K562 (cell line): ENCODE results near the gene SH3BGRL3. TPM values are rescaled to one million over a fixed set of nuclear protein-coding genes. Genes with fewer than 3 reads are reported as not detected.
A peak's percentile ranks its signal among the peaks of the same experiment; 100 is the strongest.

Source experiments
- ARID2 ChIP-seq: fragments of 450-650 bp; IDR thresholded peaks from 2 replicates; pipeline ENCODE4 v1.6.1; 2017; ENCODE audit warnings: antibody characterized with exemption, mild to moderate bottlenecking
- ARID3B ChIP-seq: fragments of 250-450 bp; sonication (Bioruptor Pico); IDR thresholded peaks from 2 replicates; pipeline ENCODE4 v1.4.0; 2020; ENCODE audit warnings: borderline replicate concordance
- CHAMP1 ChIP-seq: fragments of 450-650 bp; IDR thresholded peaks from 2 replicates; pipeline ENCODE4 v1.6.1; 2016; ENCODE audit warnings: mild to moderate bottlenecking
- COPS2 ChIP-seq: fragments of 450-650 bp; conservative IDR thresholded peaks from 2 replicates; pipeline ENCODE4 v1.6.1; 2016; ENCODE audit warnings: mild to moderate bottlenecking, moderate library complexity
- CREB3 ChIP-seq: fragments of 450-650 bp; conservative IDR thresholded peaks from 2 replicates; pipeline ENCODE4 v1.6.1; 2016; ENCODE audit warnings: missing genetic modification characterization, low read depth, mild to moderate bottlenecking, missing compliant biosample characterization, moderate library complexity
- GATAD2A ChIP-seq: fragments of 450-650 bp; IDR thresholded peaks from 2 replicates; pipeline ENCODE4 v1.6.1; 2017
- GTF2A2 ChIP-seq: IDR thresholded peaks from 2 replicates; pipeline ENCODE4 v1.6.1; 2016; ENCODE audit warnings: mild to moderate bottlenecking, missing genetic modification characterization, missing compliant biosample characterization
- MBD2 ChIP-seq: sonication (generic); IDR thresholded peaks from 2 replicates; pipeline ENCODE4 v1.6.1; 2016; ENCODE audit warnings: low read depth, borderline replicate concordance
- MLX ChIP-seq, 2 experiments: fragments of 450-650 bp in 1 of 2; sonication (generic) in 1 of 2; formaldehyde crosslinking; conservative IDR thresholded peaks; 2 replicates each; pipeline versions ENCODE4 v1.4.0 to v1.8.1; 2020 to 2022; ENCODE audit warnings: mild to moderate bottlenecking in 1 of 2, missing genetic modification reagents in 1 of 2
- MTA1 ChIP-seq: fragments of 450-650 bp; IDR thresholded peaks from 2 replicates; pipeline ENCODE4 v1.6.1; 2017; ENCODE audit warnings: borderline replicate concordance
- NFATC3 ChIP-seq: fragments of 450-650 bp; IDR thresholded peaks from 2 replicates; pipeline ENCODE4 v1.6.1; 2017; ENCODE audit warnings: mild to moderate bottlenecking
- NFE2 ChIP-seq: IDR thresholded peaks from 2 replicates; pipeline ENCODE4 v1.6.1; 2014; ENCODE audit warnings: antibody characterized with exemption, low read depth
- PHF21A ChIP-seq: fragments of 450-650 bp; IDR thresholded peaks from 2 replicates; pipeline ENCODE4 v1.6.1; 2017; ENCODE audit warnings: low read depth, borderline replicate concordance
- SREBF2 ChIP-seq: sonication (generic); formaldehyde crosslinking; IDR thresholded peaks from 2 replicates; pipeline ENCODE4 v1.4.0; 2020; ENCODE audit warnings: mild to moderate bottlenecking, missing genetic modification reagents
- TFAM ChIP-seq: fragments of 250-450 bp; sonication (Bioruptor Pico); conservative IDR thresholded peaks from 2 replicates; pipeline ENCODE4 v1.5.0; 2021; ENCODE audit warnings: mild to moderate bottlenecking, moderate library complexity
- U2AF1 ChIP-seq: fragments of 200-400 bp; formaldehyde crosslinking; optimal IDR thresholded peaks from 2 replicates; pipeline ENCODE3; 2017; ENCODE audit warnings: mild to moderate bottlenecking, low read depth, low read length, moderate library complexity
- ZC3H8 ChIP-seq: fragments of 450-650 bp; IDR thresholded peaks from 2 replicates; pipeline ENCODE4 v1.6.1; 2017
- ZFP1 ChIP-seq: fragments of 450-650 bp; formaldehyde crosslinking; IDR thresholded peaks from 2 replicates; pipeline ENCODE4 v1.4.0; 2020; ENCODE audit warnings: mild to moderate bottlenecking, mixed read lengths
- ZNF124 ChIP-seq: sonication (generic); formaldehyde crosslinking; IDR thresholded peaks from 2 replicates; pipeline ENCODE4 v1.8.1; 2022; ENCODE audit warnings: missing genetic modification reagents
- ZNF75A ChIP-seq: fragments of 450-650 bp; formaldehyde crosslinking; IDR thresholded peaks from 2 replicates; pipeline ENCODE4 v1.4.0; 2020; ENCODE audit warnings: mild to moderate bottlenecking
- polyA plus RNA-seq, 8 experiments: library from polyadenylated mRNA; depleted of rRNA in 4 of 8; stranded (reverse) in 5 of 8; unstranded in 3 of 8; fragments of >200 nt; fragmentation: Nextera tagmentation in 2 of 8; fragmentation: Illumina TruSeq in 1 of 8; extraction: Ambion mirVana in 2 of 8; extraction: Trizol in 1 of 8; gene quantifications; 2 replicates each; pipeline versions ENCODE4 v1.2.1 to v1.2.3, GENCODE V29; 2011 to 2014; ENCODE audit warnings: inconsistent platforms in 1 of 8, missing spikeins in 1 of 8
- total RNA-seq, 7 experiments: library from RNA; depleted of rRNA in 6 of 7; stranded (reverse); fragments of >200 nt in 6 of 7; fragmentation: Illumina TruSeq in 2 of 7; extraction: Trizol in 2 of 7; gene quantifications; 2 replicates each; pipeline versions ENCODE4 v1.2.1 to v1.2.3, GENCODE V29; 2011 to 2021; ENCODE audit warnings: low replicate concordance in 1 of 7

Gene SH3BGRL3
- total and polyA plus RNA-seq, 9 of the 15 experiments (the other 6 are each of a cell fraction or from before 2014, with no cell fraction given), result 30.3 to 140 (median 54.2) TPM

- TF ChIP-seq ARID3B, result no peak
- 0 out of 2 replicates have a peak, but pooled peaks have one; percentile 42 for TF ChIP-seq GATAD2A
- TF ChIP-seq MLX (CRISPR knock-in tag; conservative IDR thresholded peaks at IDR 0.05), result no peak
- TF ChIP-seq ARID2, result peak; percentile 97
- TF ChIP-seq U2AF1, result no peak
- TF ChIP-seq ZNF124, result no peak
- TF ChIP-seq GTF2A2, result no peak
- no peak for TF ChIP-seq TFAM
- no peak for TF ChIP-seq SREBF2 (CRISPR knock-in tag)
- no peak for TF ChIP-seq CHAMP1
- no peak for TF ChIP-seq NFATC3
- TF ChIP-seq CREB3, result no peak
- TF ChIP-seq ZNF75A (CRISPR knock-in tag), result no peak
- no peak for TF ChIP-seq COPS2
- TF ChIP-seq NFE2, result no peak
- TF ChIP-seq MBD2, result no peak
- peak; percentile 46; the same call in 1 of the 2 replicates for TF ChIP-seq PHF21A
- no peak for TF ChIP-seq ZC3H8
- no peak for TF ChIP-seq MTA1
- TF ChIP-seq ZFP1 (CRISPR knock-in tag), result no peak
Observed at GRCh38 chr1:26321315-26322041, 41.6 kb downstream of the SH3BGRL3 start (continued).
